ENCODE results near the gene AOPEP. TPM values are rescaled to one million over a fixed set of nuclear protein-coding genes. Genes with fewer than 3 reads are reported as not detected.

Gene AOPEP
- total RNA-seq, 1 experiment from 2014 or later, result 15.0 TPM

GRCh38 chr9:95090023-95090791, 363.7 kb downstream of the AOPEP start:
- no peak overlapping the region for H3K23ac ChIP-seq (ENCODE audit: insufficient read length, low read depth, low read length)
- H2BK5ac ChIP-seq (ENCODE audit: insufficient read length, low read length), result no peak overlapping the region
- H3K56ac ChIP-seq (ENCODE audit: insufficient read length, low read depth, low read length), result no peak overlapping the region
- H3K14ac ChIP-seq (ENCODE audit: insufficient read depth, low read length), result no peak overlapping the region; the same call in 1 of the 2 replicates
- H4K5ac ChIP-seq (ENCODE audit: insufficient read length, low read depth, low read length), result no peak overlapping the region
- no peak overlapping the region for H2AK5ac ChIP-seq (ENCODE audit: insufficient read length, low read length)
- no peak for DNase-seq
- Mint-ChIP-seq H3K9me3 (no peaks in the 10 kb centered on the region), H3K27ac (0 out of 7 replicates have a peak overlapping the region, but pooled peaks of 1 of the 3 experiments have one; percentile 49), H3K36me3 (ENCODE audit: insufficient read depth in 1 of 3, low read depth in 3 of 3) (peaks cover 0 to 4% (median 4%) of the 10 kb centered on the region in 3 experiments; a peak in 1 of 7 replicates), H3K4me3 (no peak overlapping the region), H3K27me3 (ENCODE audit: low read depth) (no peaks in the 10 kb centered on the region; the same call in 1 of the 2 replicates), H3K4me1 (peaks cover 32 to 47% of the 10 kb centered on the region in 2 experiments)
- no peak overlapping the region for H3K9ac ChIP-seq (ENCODE audit: extremely low read depth, insufficient read length, low read length)
- H2BK120ac ChIP-seq (ENCODE audit: low read depth, low read length, poor library complexity, severe bottlenecking), result no peak overlapping the region
- H4K91ac ChIP-seq (ENCODE audit: insufficient read length, low read depth, low read length), result no peak overlapping the region
- no peak overlapping the region for H4K8ac ChIP-seq (replicated peaks; ENCODE audit: insufficient read length, low read depth, low read length)
- H2AFZ ChIP-seq (ENCODE audit: low read length), result no peak overlapping the region
- H3K23me2 ChIP-seq (ENCODE audit: insufficient read length, low read depth, low read length, poor library complexity, severe bottlenecking), result no peaks in the 10 kb centered on the region
- no peak overlapping the region for H3K27ac ChIP-seq (ENCODE audit: insufficient read length, low read depth, low read length)
- TF ChIP-seq, protein P1, sequence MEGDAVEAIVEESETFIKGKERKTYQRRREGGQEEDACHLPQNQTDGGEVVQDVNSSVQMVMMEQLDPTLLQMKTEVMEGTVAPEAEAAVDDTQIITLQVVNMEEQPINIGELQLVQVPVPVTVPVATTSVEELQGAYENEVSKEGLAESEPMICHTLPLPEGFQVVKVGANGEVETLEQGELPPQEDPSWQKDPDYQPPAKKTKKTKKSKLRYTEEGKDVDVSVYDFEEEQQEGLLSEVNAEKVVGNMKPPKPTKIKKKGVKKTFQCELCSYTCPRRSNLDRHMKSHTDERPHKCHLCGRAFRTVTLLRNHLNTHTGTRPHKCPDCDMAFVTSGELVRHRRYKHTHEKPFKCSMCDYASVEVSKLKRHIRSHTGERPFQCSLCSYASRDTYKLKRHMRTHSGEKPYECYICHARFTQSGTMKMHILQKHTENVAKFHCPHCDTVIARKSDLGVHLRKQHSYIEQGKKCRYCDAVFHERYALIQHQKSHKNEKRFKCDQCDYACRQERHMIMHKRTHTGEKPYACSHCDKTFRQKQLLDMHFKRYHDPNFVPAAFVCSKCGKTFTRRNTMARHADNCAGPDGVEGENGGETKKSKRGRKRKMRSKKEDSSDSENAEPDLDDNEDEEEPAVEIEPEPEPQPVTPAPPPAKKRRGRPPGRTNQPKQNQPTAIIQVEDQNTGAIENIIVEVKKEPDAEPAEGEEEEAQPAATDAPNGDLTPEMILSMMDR (conservative IDR thresholded peaks at IDR 0.05), result no peak
- H3K27me3 ChIP-seq (ENCODE audit: insufficient read depth, low read length), result no peaks in the 10 kb centered on the region
- no peak overlapping the region for H2BK12ac ChIP-seq (ENCODE audit: insufficient read length, low read depth, low read length)
- H3K4ac ChIP-seq (ENCODE audit: low read depth, low read length), result no peak overlapping the region
- no peaks in the 10 kb centered on the region; the same call in 1 of the 2 replicates for H3K4me1 ChIP-seq (ENCODE audit: insufficient read depth, low read length)
- H4K20me1 ChIP-seq (ENCODE audit: control insufficient read depth, insufficient read depth, insufficient read length), result no peaks in the 10 kb centered on the region
- no peaks in the 10 kb centered on the region for H3K79me2 ChIP-seq (ENCODE audit: insufficient read depth, low read length)
- H3K9me3 ChIP-seq (ENCODE audit: control insufficient read depth, low read depth, low read length), result no peaks in the 10 kb centered on the region
- no peak overlapping the region for H3T11ph ChIP-seq (ENCODE audit: low read length)
- no peak overlapping the region for H2BK20ac ChIP-seq (ENCODE audit: low read depth, low read length, poor library complexity, severe bottlenecking)
- no peak overlapping the region for H2BK15ac ChIP-seq (ENCODE audit: low read depth, low read length)
- H3K18ac ChIP-seq (ENCODE audit: insufficient read length, low read depth, low read length), result no peak overlapping the region
- no peak overlapping the region for H3K4me2 ChIP-seq (ENCODE audit: insufficient read depth, insufficient read length, low read length)
- no CpG with 5 or more reads among the region's 22 CpGs for WGBS (ENCODE audit: extremely low coverage, insufficient read length, low lambda C conversion rate)
- H3K79me1 ChIP-seq (ENCODE audit: insufficient read depth, low read depth, low read length, poor library complexity, severe bottlenecking), result no peaks in the 10 kb centered on the region
